GM18499 (cell line): ENCODE measurements around the gene RPS13.
"Not testable (repeated sequence)": the region's sequence is repeated elsewhere in the genome, so short reads cannot be mapped to it uniquely, and the experiment has no call there.

Experiments used
- ATAC-seq: cut with Tn5 transposase; IDR thresholded peaks from one replicate; pipeline ENCODE4 v1.9.1; 2021; ENCODE audit warnings: moderate number of reproducible peaks; ENCODE audit not compliant: insufficient read depth, unreplicated experiment

The RPS13 gene

DNA sequence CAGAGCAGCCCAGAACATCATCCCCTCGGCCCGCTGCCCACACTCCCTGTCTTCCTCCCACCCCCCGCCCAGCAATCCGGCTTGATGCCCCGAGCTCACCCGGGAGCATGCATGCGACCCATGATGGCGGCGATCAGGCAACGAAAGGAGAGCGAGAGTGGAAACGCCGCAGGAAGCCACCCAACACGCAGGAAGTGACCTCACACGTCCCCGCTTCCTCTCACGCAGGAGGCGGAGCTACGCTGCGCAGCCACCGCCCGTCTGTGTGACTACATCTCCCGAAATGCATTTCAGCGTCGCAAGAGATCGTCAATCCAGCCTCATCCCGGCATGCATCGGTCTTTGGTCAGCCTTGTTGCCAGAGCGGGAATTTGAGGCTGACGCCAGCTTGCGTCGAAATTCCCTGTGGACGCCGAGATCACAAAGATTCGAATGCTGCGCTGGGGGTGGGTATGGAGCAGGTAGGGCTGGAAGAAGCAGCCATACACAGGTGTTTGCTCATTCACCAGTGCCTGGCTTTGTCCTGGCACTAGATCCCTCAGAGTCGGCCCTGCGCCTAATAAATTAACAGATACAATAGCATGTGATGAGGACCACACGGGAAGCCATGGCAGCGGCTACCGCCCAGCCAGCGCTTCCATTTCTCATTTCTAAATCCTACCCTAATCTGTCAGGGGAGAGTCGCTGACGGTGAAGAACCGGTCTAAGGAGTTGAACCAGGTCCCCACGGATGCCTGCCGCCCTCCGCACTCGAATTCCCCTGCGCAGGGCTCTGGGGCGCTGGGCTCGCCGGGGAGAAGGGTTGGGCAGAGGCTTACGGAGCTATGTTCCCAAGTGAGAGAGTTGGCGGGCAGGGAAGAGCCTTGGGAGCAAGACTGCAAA is at the start of gene RPS13:
Gene RPS13 (minus strand): TSS at position 148 of the 882 bp plus-strand sequence. CDS start 26 bp downstream, at position 122.
- ATAC-seq = peak; percentile 98

DNA sequence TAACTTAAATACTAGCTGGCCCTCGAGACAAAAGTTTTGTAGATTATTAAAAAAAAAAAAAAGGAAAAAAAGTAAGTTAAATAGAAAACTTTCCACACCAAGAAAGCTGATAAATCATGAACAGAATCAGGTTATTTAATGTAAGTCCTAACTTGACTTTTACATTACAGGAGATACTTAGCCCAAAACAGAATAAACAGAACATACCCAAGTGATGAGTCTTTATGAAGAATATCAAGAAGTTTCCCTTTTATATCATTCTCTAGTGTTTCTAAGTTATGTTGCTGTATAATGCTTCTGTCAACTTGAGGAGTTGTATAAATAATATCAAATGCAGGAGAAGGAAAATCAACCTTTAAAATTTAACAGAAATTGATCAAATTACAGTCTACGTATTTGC is 44.5 kb upstream of the RPS13 start:
- ATAC-seq = no peak

DNA sequence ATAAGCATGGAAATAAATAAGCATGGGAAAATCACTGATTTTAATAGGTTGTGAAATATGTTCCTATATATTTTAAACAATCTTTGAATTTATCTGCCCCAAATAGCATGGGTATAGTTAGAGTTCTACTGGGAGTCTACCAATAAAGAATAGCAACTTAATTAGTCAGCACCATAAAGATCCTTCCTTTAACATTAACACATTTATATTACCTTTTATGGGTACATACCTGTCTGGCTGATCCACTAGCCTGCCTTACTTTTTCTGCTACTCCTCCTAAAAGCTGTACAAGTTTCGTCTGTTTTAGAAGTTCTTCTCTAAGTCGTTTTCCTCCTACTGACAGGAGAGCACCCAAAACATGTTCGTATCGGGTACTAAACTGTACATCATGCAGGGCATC is 39.8 kb upstream of the RPS13 start:
- no peak for ATAC-seq

DNA sequence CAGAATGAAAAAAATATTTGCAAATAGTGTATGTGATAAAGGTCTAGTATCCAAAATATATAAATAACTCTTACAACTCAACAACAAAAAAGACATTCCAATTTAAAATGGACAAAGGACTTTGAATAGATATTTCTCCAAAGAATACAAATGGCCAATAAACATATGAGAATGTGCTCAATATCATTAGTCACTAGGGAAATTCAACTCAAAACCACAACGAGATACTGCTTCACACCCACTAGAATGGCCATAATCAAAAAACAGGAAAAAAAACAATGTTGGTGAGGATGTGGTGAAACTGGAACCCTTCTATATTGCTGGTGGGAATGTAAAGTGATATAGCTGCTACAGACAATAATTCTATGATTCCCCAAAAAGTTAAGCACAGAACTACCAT is 38.6 kb upstream of the RPS13 start:
- no peak for ATAC-seq

DNA sequence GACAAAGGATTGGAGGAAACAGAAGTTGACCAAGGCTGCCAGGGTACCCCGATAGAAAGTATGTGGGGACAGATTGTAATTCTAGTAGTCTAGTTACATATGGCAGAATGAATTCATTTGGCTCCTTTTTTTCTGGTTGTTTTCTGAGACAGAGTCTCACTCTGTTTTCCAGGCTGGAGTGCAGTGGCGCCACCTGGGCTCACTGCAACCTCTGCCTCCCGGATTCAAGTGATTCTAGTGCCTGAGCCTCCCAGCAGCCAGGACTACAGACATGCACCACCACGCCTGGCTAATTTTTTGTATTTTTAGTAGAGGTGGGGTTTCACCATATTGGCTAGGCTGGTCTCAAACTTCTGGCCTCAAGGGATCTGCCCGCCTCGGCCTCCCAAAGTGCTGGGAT is 30.3 kb upstream of the RPS13 start:
- ATAC-seq = not testable (repeated sequence)

DNA sequence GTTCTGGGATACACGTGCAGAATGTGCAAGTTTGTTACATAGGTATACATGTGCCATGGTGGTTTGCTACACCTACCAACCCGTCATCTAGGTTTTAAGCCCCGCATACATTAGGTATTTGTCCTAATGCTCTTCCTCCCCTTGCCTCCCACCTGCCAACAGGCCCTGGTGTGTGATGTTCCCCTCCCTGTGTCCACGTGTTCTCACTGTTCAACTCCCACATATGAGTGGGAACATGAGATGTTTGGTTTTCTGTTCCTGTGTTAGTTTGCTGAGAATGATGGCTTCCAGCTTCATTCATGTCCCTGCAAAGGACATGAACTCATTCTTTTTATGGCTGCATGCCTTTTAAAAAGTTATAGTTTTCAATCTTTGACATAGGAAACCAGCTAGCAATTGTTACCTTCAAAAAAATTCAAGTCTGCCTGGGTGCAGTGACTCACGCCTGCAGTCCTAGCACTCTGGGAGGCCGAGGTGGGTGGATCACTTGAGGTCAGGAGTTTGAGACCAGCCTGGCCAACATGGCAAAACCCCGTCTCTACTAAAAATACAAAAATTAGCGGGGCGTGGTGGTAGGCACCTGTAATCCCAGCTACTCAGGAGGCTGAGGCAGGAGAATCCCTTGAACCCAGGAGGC is 28.1 kb upstream of the RPS13 start:
- not testable (repeated sequence) for ATAC-seq

DNA sequence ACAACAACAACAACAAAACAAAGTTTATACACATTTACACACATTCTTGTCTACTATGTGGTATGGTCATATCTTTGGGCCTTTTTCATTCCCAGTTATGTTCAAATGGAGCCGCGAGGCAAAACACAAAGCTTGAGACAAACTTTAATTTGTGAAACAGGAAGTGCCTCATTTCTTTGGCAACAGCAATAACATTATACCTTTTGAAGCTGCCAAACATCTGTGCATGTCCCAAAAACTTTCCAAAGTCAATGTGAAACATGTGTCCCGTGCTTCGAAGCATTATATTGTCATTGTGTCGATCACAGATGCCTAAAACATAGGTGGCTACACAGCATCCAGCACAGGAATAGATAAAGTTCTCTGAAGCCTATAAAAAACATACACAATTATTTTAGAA is 25.0 kb upstream of the RPS13 start:
- ATAC-seq = no peak

DNA sequence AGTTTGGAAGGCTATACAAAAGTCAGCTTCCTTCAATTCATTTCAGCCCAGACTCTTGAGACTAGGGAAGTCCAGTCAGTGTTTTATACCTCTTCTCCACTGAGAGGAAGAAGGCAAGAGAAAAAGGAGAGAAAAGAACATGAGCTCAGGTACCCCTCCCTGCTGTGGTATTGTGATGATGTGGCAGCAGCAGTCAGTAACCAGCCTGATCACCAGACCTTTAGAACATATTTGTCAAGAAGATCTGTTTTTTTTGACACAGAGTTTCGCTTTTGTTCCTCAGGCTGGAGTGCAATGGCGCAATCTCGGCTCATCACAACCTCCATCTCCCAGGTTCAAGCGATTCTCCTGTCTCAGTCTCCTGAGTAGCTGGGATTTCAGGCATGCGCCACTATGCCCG is 21.2 kb upstream of the RPS13 start:
- no peak for ATAC-seq

DNA sequence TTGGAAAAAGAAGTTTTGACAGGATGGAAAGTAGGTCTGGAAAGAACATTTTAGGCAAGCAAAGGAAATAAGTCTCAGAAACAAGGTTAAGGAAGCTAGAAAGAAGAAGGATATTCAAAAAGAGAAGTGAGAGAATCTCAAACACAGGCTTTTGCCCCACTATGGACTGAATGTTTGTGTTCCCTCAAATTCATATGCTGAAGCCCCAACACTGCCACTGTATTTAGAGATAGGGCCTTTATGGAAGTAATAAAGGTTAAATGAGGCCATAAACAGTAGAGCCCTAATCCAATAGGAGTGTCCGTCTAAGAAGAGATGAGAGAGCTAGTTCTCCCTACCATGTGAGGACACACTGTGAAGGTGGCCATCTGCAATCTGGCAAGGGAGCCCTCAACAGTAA is 20.6 kb upstream of the RPS13 start:
- no peak for ATAC-seq

DNA sequence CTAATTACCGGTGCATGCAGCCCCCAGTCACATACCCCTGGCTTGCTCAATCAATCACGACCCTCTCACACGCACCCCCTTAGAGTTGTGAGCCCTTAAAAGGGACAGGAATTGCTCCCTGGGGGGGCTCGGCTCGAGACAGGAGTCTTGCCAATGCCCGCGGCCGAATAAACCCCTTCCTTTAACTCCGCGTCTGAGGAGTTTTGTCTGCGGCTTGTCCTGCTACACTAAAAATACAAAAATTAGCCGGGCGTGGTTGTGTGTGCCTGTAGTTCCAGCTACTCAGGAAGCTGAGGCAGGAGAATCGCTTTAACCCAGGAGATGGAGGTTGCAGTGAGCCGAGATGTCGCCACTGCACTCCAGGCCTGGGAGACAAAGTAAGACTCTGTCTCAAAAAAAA is 8.5 kb upstream of the RPS13 start:
- not testable (repeated sequence) for ATAC-seq

DNA sequence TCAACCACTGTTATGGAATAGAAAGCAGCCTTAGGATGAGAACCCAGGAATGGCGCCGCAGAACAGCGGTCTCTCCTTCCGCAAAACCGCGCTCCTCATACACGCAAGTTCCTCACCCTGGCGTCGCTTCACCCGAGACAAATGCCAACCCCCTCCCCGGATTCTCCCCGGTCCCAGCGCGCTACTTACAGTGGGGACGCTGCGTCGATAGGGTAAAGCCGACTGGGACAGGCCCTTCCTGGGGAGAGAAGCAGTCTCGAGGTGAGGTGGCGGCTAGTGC is 287 bp downstream of the RPS13 start:
- ATAC-seq = no peak

DNA sequence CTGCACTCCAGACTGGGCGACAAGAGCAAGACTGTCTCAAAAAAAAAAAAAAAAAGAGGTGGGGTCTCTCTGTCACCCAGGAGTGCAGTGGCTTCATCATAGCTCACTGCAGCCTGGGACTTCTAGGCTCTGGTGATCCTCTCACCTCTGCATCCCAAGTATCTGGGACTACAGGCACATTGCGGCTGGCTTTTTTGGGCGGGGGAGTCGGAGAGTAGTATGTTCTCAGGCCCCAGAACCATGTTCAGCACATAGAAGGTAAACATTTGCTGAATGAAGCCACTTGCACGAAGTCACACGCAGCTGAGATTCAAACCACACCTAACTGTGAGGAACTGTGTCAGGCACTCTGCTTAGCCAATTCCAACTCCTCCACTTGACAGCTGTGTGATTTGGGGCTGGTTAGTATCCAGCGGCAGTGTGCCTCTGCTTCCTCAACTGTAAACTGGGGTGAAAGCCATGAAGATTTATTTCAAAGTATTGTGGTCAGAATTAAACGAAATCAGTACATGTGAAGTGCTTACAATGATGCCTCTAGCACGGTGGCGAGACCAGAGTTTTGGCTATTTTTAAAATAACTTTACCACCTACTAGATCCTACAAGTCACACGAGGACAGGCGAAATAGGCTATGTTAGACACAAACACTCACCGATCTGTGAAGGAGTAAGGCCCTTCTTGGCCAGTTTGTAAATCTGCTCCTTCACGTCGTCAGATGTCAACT is 789 bp downstream of the RPS13 start:
- ATAC-seq = no peak

DNA sequence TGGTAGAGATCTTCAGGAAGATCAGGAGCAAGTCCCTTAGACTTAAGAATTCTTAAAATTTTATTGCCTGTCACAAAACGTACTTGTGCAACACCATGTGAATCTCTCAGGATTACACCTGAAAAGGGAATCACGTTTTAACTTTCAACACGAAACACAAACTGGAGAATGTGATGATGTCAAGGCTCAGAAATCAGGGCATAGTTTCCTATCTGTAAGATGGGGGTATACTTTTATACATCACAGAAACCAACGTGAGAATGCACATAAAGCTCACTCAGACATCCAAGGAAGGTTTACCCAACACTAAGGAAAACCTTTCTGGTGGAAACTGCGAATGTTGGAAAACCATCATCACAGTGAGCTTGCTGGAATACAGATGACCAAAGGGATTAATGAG is 2.0 kb downstream of the RPS13 start:
- ATAC-seq = no peak

DNA sequence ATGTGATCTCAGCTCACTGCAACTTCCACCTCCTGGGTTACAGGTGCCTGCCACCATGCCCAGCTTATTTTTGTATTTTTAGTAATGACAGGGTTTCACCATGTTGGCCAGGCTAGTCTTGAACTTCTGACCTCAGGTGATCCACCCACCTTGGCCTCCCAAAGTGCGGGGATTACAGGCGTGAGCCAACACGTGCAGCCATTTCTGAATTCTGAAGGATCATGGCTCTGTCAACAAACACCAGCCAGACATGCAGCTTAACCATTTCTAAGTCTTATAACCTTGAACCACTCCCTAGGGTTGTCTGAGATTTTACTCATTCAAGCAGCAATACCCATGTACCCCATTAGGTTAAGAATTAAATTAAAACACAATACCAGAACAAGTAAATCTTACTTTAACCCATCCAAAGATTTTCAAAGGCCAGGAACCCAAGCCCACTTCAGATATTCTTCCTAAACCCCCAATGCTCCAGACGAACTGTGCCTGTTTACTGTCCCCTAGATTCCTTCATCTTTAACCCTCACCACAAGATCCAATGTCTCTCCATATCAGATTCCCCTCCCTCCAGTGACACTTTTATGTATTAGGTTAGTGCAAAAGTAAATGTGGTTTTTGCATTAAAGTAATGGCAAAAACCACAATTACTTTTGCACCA is 4.0 kb downstream of the RPS13 start:
- no peak for ATAC-seq

DNA sequence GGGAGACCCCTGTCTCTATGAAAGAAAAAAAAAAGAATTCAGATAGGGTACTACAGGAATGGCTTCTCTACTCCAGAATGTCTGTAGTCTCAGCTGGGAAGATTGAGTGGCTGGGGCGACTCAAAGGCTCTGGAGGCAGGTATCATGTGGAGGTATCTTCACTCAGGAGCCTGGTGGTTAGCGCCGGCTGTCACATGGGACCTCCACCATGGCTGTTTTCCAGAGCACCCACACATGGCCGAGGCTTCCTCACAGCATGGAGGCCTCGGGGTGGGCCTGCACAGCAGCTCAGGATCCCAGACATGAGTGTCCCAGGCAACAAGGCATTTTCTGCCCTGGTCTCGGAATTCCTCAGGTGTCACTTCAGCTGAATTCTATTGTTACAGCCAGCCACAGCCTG is 10.1 kb downstream of the RPS13 start:
- ATAC-seq = no peak

DNA sequence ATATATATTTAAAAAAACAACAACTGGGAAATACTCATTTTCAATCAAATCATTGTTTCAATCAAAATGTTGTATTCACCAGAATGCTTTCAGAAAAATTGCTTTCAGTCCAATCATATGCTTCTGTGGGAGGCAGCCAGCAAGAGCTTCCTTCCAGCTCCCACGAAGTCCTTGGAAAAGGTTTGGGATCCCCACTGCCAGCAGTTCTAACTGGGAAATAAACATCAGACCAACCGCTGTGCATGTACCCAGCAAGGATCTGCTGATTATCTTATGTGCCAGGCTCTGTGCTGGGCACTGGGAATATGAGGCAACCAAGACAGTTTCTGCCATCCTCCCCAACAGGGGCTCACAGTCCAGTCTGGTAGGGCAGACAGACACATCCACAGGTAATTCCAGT is 10.8 kb downstream of the RPS13 start:
- ATAC-seq = no peak

DNA sequence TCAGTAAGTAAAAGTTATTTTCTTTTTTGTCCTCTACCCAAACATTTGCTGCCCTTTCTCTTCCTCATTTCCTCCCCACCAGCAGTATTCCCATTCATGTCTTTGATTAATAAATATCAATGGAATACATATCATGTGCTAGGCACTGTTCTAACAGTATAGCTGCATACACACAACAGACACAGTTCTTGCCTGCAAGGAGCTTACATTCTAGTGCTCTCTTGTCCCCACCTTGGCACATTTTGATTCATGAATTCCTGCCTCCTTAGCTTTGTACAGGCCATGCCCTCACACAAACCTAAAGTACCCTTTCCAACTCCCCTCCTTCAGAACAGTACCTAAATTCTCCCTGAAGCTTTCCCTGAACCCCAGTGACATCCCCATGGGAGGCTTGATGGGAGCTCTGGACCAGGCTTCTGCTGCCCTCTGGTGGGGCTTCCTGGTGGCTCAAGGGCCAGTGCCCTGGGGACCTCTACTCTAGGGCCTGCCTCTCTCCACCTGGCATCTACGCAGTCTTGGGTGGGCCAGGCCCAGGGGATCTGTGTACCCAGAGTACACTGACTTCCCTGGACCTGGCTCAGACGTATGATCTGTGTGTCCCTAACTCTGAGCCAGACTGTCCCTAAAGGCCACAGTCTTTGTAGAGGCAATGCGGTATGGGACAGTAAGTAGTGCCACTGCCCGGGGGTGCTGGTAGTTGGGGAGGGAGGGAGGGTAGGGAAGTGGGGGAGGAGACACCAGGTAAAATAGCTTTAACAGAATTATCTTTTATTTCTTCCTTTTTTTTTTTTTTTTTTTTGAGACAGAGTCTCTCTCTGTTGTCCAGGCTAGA is 14.1 kb downstream of the RPS13 start:
- no peak for ATAC-seq

DNA sequence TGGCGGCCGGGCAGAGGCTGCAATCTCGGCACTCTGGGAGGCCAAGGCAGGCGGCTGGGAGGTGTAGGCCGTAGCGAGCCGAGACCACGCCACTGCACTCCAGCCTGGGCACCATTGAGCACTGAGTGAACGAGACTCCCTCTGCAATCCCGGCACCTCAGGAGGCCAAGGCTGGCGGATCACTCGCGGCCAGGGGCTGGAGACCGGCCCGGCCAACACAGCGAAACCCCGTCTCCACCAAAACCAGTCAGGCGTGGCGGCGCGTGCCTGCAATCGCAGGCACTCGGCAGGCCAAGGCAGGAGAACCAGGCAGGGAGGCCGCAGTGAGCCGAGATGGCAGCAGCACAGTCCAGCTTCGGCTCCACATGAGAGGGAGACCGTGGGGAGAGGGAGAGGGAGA is 26.3 kb downstream of the RPS13 start:
- ATAC-seq = not testable (repeated sequence)

DNA sequence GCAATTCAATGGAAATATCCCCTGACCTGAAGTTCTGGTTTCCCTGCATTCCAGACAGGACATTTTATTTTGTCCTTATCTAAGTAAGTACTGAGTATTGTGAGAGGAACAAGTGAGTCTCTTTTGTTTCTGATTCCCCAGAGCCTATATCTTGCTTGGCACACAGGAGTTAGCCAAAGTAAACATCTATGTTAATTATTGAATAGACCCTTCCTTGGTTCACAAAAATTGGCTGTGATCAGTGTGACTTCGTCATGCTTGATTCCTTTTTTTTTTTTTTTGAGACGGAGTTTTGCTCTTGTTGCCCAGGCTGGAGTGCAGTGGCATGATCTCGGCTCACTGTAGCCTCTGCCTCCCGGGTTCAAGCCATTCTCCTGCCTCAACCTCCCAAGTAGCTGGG is 29.0 kb downstream of the RPS13 start:
- ATAC-seq = not testable (repeated sequence)

DNA sequence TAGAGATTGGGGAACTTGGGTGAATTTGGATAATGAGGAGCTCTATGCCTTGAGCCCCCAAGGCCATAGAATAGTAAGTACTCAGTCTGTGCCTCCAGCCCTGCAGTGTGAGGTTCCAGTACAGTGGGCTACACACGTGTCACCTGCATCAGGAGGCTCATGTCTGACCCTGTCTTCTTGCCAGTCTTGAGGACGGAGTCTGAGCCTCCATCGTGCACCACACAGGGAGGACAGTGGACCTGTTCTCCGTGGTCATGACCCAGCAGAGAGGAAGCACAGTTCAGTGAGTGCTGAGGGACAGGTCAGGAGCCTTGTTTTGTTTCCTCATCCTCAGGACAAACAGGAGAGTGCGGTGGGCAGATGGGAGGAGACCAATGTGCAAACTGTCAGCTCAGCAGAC is 30.8 kb downstream of the RPS13 start:
- no peak for ATAC-seq
